ENCODE results near the gene EXOSC2. TPM values are rescaled to one million over a fixed set of nuclear protein-coding genes. Genes with fewer than 3 reads are reported as not detected.

Gene EXOSC2
- total RNA-seq, 1 experiment from 2014 or later = 57.7 TPM

DNA sequence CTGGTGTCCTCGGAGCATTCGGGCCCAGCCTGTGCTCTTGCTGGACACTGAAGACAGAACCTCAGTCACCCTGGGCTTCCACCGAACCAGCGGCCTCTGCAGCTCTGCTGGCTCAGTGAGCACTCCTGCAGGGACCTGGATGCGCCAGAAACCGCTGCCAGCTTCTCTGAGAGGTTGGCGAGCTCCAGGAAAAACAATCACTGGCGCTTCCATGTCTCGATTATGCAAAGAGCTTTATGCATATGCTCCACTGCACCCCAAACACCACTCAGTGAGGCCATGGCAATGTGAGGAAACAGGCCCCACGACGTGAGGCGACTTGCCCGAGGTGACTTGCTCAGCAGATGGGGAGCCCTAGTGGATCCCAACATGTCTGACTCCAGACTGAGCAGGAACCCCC lies 18.2 kb upstream of the EXOSC2 start:
- H3K4me1 Mint-ChIP-seq (ENCODE audit: insufficient read depth, unreplicated experiment) = no peaks in the 10 kb centered on the region
- BruUV-seq (replicated peaks) = no TSS peak
- intact Hi-C loops (cut with micrococcal nuclease) = no loop called here
- no peaks in the 10 kb centered on the region for H3K9me3 Mint-ChIP-seq (ENCODE audit: unreplicated experiment)
- H3K36me3 Mint-ChIP-seq (ENCODE audit: insufficient read depth, unreplicated experiment) = no peaks in the 10 kb centered on the region
- TF ChIP-seq, protein P1, sequence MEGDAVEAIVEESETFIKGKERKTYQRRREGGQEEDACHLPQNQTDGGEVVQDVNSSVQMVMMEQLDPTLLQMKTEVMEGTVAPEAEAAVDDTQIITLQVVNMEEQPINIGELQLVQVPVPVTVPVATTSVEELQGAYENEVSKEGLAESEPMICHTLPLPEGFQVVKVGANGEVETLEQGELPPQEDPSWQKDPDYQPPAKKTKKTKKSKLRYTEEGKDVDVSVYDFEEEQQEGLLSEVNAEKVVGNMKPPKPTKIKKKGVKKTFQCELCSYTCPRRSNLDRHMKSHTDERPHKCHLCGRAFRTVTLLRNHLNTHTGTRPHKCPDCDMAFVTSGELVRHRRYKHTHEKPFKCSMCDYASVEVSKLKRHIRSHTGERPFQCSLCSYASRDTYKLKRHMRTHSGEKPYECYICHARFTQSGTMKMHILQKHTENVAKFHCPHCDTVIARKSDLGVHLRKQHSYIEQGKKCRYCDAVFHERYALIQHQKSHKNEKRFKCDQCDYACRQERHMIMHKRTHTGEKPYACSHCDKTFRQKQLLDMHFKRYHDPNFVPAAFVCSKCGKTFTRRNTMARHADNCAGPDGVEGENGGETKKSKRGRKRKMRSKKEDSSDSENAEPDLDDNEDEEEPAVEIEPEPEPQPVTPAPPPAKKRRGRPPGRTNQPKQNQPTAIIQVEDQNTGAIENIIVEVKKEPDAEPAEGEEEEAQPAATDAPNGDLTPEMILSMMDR (IDR thresholded peaks at IDR 0.05; ENCODE audit: unreplicated experiment) = no peak
- no peak for DNase-seq (ENCODE audit: unreplicated experiment)
- H3K4me3 Mint-ChIP-seq (ENCODE audit: unreplicated experiment) = no peak overlapping the region
- H3K27ac Mint-ChIP-seq (ENCODE audit: low read depth, unreplicated experiment) = no peak overlapping the region
- ChIA-PET POLR2A (no interaction called here), CTCF (no interaction called here)
- H3K27me3 Mint-ChIP-seq (ENCODE audit: insufficient read depth, unreplicated experiment) = no peaks in the 10 kb centered on the region

DNA sequence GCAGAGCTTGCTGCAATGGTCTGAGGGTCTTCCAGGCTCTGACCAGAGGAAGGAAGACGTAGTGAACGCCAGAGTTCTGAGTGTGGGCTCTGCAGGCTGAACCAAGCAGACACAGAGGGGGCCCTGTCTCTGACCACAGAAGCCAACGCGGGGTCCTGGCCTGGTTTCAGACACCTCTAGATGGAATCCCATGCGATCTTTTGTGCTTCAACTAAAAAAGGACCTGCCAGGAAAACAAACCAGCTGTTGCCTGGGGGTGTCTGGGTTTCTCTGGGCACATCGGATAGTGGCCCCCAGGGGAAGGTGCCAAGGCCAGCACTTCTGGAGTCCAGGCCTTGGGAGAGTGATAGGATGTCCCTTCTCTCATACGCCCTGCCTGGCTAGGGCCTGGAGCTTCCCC lies 16.3 kb upstream of the EXOSC2 start:
- CTCF ChIA-PET = no interaction called here
- no peaks in the 10 kb centered on the region for H3K36me3 Mint-ChIP-seq (ENCODE audit: insufficient read depth, unreplicated experiment)
- no peaks in the 10 kb centered on the region for H3K9me3 Mint-ChIP-seq (ENCODE audit: unreplicated experiment)
- peaks cover under 1% of the 10 kb centered on the region for H3K4me1 Mint-ChIP-seq (ENCODE audit: insufficient read depth, unreplicated experiment)
- intact Hi-C loops (cut with micrococcal nuclease) = no loop called here
- H3K4me3 Mint-ChIP-seq (ENCODE audit: unreplicated experiment) = no peak overlapping the region
- TF ChIP-seq, protein P1 (IDR thresholded peaks at IDR 0.05; ENCODE audit: unreplicated experiment) = no peak
- H3K27me3 Mint-ChIP-seq (ENCODE audit: insufficient read depth, unreplicated experiment) = no peaks in the 10 kb centered on the region
- H3K27ac Mint-ChIP-seq (ENCODE audit: low read depth, unreplicated experiment) = no peak overlapping the region
- POLR2A ChIA-PET = no interaction called here
- no TSS peak for BruUV-seq (replicated peaks)
- no peak for DNase-seq (ENCODE audit: unreplicated experiment)

DNA sequence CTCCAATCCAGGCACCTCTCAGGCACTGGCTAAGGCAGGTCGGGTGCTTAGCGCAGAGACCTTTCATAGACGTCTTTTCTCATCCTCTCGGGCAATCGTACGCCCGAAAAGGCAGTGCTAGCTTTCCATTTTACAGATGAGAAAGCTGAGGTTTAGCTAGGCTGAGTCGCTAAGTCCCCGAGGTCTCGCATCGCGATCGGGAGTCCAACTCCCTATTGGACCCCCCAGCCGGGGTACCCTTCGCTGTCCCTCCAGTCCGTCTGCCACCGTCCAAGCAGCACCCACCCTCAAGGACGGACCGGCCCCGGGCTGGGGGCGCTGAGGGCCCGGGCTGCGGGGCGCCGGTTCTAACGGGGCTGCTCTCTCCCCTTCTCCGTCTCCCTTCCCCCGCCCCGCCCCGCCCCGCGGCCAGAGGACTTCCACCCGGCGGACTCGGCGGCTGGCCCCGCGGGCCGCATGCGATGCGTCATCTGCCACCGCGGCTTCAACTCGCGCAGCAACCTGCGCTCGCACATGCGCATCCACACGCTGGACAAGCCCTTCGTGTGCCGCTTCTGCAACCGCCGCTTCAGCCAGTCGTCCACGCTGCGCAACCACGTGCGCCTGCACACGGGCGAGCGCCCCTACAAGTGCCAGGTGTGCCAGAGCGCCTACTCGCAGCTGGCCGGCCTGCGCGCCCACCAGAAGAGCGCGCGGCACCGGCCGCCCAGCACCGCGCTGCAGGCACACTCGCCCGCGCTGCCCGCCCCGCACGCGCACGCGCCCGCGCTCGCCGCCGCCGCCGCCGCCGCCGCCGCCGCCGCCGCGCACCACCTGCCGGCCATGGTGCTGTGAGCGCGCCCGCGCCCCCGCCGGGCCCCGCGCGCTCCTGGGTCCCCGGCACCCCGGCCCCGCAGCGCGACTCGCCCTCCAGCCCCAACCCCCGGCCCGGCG lies 12.5 kb upstream of the EXOSC2 start:
- peak; percentile 83 for DNase-seq (ENCODE audit: unreplicated experiment)
- no peak overlapping the region for H3K27ac Mint-ChIP-seq (ENCODE audit: low read depth, unreplicated experiment)

More for the DNA sequence above, 12.5 kb upstream of the EXOSC2 start:
- H3K27me3 Mint-ChIP-seq (ENCODE audit: insufficient read depth, unreplicated experiment) = no peaks in the 10 kb centered on the region
- TF ChIP-seq, protein P1 (IDR thresholded peaks at IDR 0.05; ENCODE audit: unreplicated experiment) = no peak
- CTCF ChIA-PET = interaction anchor here (0.5 to 4.9 kb wide), 6 partner anchors 12 to 610 kb away, joined by 4 to 80 read pairs (median 8); partner anchors contain the start of gene EXOSC2
- POLR2A ChIA-PET = interaction anchor here (0.6 to 2.8 kb wide), 3 partner anchors 9 to 235 kb away, joined by 3 to 10 read pairs (median 9); partner anchors contain the start of gene EXOSC2
- peaks cover 6% of the 10 kb centered on the region for H3K4me1 Mint-ChIP-seq (ENCODE audit: insufficient read depth, unreplicated experiment)
- no peaks in the 10 kb centered on the region for H3K9me3 Mint-ChIP-seq (ENCODE audit: unreplicated experiment)
- H3K36me3 Mint-ChIP-seq (ENCODE audit: insufficient read depth, unreplicated experiment) = no peaks in the 10 kb centered on the region
- intact Hi-C loops (cut with micrococcal nuclease) = loop anchor here (10.0 kb wide), 1 partner anchor 106 kb away; the partner anchor contains the start of gene FUBP3
- H3K4me3 Mint-ChIP-seq (ENCODE audit: unreplicated experiment) = peak overlapping the region; percentile 81
- BruUV-seq (replicated peaks) = no TSS peak

All from MCF 10A (cell line).